Upper lobe of left lung (tissue), 6 donors: ENCODE measurements around the gene KMT2B. TPM values are rescaled to one million over a fixed set of nuclear protein-coding genes. Genes with fewer than 3 reads are reported as not detected.

Source experiments
- ATAC-seq, 2 donors: fragments of 200-7000 bp; cut with Tn5 transposase; one replicate each; pipeline ENCODE4 v1.9.1; 2022; ENCODE audit warnings: mild to moderate bottlenecking in 2 of 2, moderate library complexity in 2 of 2; ENCODE audit not compliant: low FRiP score in 2 of 2
- DNase-seq, 2 donors: peaks; one replicate each; pipeline ENCODE4 v3.0.0-alpha.2; 2019 to 2020
- H3K27ac ChIP-seq, 4 donors: fragments of 200-600 bp; sonication (generic); one replicate each; pipeline ENCODE4 v1.5.1; 2016 to 2019
- H3K27me3 ChIP-seq, 4 donors: fragments of 200-600 bp; sonication (generic); one replicate each; pipeline ENCODE4 v1.5.1; 2017 to 2019
- H3K36me3 ChIP-seq, 4 donors: fragments of 200-600 bp; sonication (generic); one replicate each; pipeline ENCODE4 v1.5.1; 2016 to 2019
- H3K4me1 ChIP-seq, 4 donors: fragments of 200-600 bp; sonication (generic); one replicate each; pipeline ENCODE4 v1.5.1; 2018 to 2019
- H3K4me3 ChIP-seq, 4 donors: fragments of 200-600 bp; sonication (generic); one replicate each; pipeline ENCODE4 v1.5.1; 2017 to 2019; ENCODE audit warnings: mild to moderate bottlenecking in 2 of 4, moderate library complexity in 1 of 4
- H3K9me3 ChIP-seq, 4 donors: fragments of 200-600 bp; sonication (generic); one replicate each; pipeline ENCODE4 v1.5.1; 2018 to 2019
- CTCF ChIP-seq, 6 experiments: fragments of 450-650 bp in 4 of 6; fragments of 200-600 bp in 2 of 6; sonication (generic) in 2 of 6; IDR thresholded peaks; one replicate each; pipeline ENCODE4 v1.5.1; 2016 to 2019; ENCODE audit warnings: antibody characterized with exemption in 6 of 6
- EP300 ChIP-seq, 4 donors: sonication (generic); formaldehyde crosslinking; IDR thresholded peaks; one replicate each; pipeline ENCODE4 v1.5.1; 2017; ENCODE audit warnings: antibody characterized with exemption in 4 of 4, control low read depth in 2 of 4
- POLR2A ChIP-seq, 4 donors: fragments of 450-650 bp; IDR thresholded peaks; one replicate each; pipeline ENCODE4 v1.5.1; 2016 to 2017; ENCODE audit warnings: antibody characterized with exemption in 4 of 4, mild to moderate bottlenecking in 2 of 4
- POLR2AphosphoS5 ChIP-seq, 2 donors: sonication (generic); formaldehyde crosslinking; IDR thresholded peaks; one replicate each; pipeline ENCODE4 v1.5.1; 2017; ENCODE audit warnings: antibody characterized with exemption in 2 of 2
- WGBS, 2 donors: methylation state at CpG; one replicate each; pipeline ENCODE4 v1.1.5; 2017 to 2018; 5-methylcytosine and 5-hydroxymethylcytosine counted together
- total RNA-seq, 6 donors: library from RNA; depleted of rRNA in 4 of 6; stranded (reverse); fragments of >200 nt in 4 of 6; gene quantifications; one replicate each; pipeline versions ENCODE4 v1.1.0 to v1.2.1, GENCODE V29; 2016 to 2021
- donor health status: DM: no; HTN: no; CAD: no; lungs with moderate emphysema.
- donor health status: DM: no; HTN: yes; CAD: no; lungs with severe emphysema.

Gene KMT2B
- total RNA-seq, 6 donors from 2014 or later = 23.3 to 70.2 (median 37.3) TPM

DNA sequence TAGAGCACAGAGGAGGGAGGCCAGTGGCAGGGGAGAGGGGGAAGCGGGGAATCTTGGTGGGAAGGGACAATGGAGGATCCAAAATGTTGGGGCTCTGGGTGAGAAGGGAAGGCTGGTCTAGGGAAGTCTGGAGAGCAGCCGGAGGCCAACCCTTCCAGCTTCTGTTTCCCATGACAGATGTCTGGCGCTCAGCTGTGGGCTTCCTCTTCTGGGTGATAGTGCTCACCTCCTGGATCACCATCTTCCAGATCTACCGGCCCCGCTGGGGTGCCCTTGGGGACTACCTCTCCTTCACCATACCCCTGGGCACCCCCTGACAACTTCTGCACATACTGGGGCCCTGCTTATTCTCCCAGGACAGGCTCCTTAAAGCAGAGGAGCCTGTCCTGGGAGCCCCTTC is 28.7 kb downstream of the KMT2B start:
- Histone ChIP-seq H3K9me3 (no peaks in the 10 kb centered on the region), H3K4me1 (peaks cover 35 to 61% (median 46%) of the 10 kb centered on the region in 4 donors), H3K27me3 (no peaks in the 10 kb centered on the region), H3K4me3 (peak overlapping the region in 3 of 4 donors; percentile 63 to 91 (median 87)), H3K27ac (peak overlapping the region in 2 of 4 donors; percentile 99 to 100), H3K36me3 (peaks cover 0 to 8% (median 0%) of the 10 kb centered on the region in 4 donors)
- TF ChIP-seq POLR2AphosphoS5 (IDR thresholded peaks at IDR 0.05) (no peak), CTCF (IDR thresholded peaks at IDR 0.05) (no peak), EP300 (IDR thresholded peaks at IDR 0.05) (no peak), POLR2A (IDR thresholded peaks at IDR 0.05) (no peak)
- WGBS, 2 donors = 71 to 82% methylated on average over 5 of the region's 5 CpGs
- no peak for ATAC-seq
- no peak for DNase-seq

- DNase-seq (peak; percentile 100), ATAC-seq (peak; percentile 92 to 96)
- TF ChIP-seq POLR2AphosphoS5 (IDR thresholded peaks at IDR 0.05) (peak; percentile 76 to 96), POLR2A (IDR thresholded peaks at IDR 0.05) (peak in 3 of 4 donors; percentile 55 to 92 (median 91)), CTCF (IDR thresholded peaks at IDR 0.05) (peak in 4 of 6 experiments; percentile 23 to 62 (median 50)), EP300 (IDR thresholded peaks at IDR 0.05) (no peak)
- Histone ChIP-seq H3K36me3 (peaks cover 5 to 25% (median 15%) of the 10 kb centered on the region in 4 donors), H3K4me1 (peaks cover 35 to 49% (median 41%) of the 10 kb centered on the region in 4 donors), H3K9me3 (no peaks in the 10 kb centered on the region), H3K27me3 (no peaks in the 10 kb centered on the region), H3K27ac (peak within 1 kb of the TSS; percentile 58 to 92 (median 80)), H3K4me3 (peak within 1 kb of the TSS; percentile 62 to 92 (median 85))
- 0 to 1% methylated on average over 21 to 45 of the region's 45 CpGs for WGBS, 2 donors
Observed at GRCh38 chr19:35748106-35749020, 30.6 kb downstream of the KMT2B start, which contains the start of gene LIN37. Gene LIN37, plus strand, starts transcription at chr19:35748576. Its CDS starts 149 bp downstream, at chr19:35748725.

GRCh38 chr19:35750167-35750566 is 32.4 kb downstream of the KMT2B start:
- no peak overlapping the region for H3K4me3 ChIP-seq
- H3K9me3 ChIP-seq = no peaks in the 10 kb centered on the region
- no peaks in the 10 kb centered on the region for H3K27me3 ChIP-seq
- H3K36me3 ChIP-seq = peaks cover 15 to 34% (median 29%) of the 10 kb centered on the region in 4 donors
- no peak for ATAC-seq
- no peak for DNase-seq
- H3K27ac ChIP-seq = no peak overlapping the region
- no peak for TF ChIP-seq POLR2AphosphoS5 (IDR thresholded peaks at IDR 0.05)
- TF ChIP-seq POLR2A (IDR thresholded peaks at IDR 0.05) = no peak
- no peak for TF ChIP-seq EP300 (IDR thresholded peaks at IDR 0.05)
- TF ChIP-seq CTCF (IDR thresholded peaks at IDR 0.05) = no peak
- H3K4me1 ChIP-seq = peaks cover 26 to 40% (median 32%) of the 10 kb centered on the region in 4 donors
- WGBS, 2 donors = 75 to 91% methylated on average over 5 of the region's 5 CpGs

- DNase-seq (peak in 1 of 2 donors; percentile 58), ATAC-seq (no peak)
- Histone ChIP-seq H3K4me3 (no peak overlapping the region), H3K9me3 (no peaks in the 10 kb centered on the region), H3K4me1 (peaks cover 34 to 47% (median 40%) of the 10 kb centered on the region in 4 donors), H3K27me3 (peaks cover 0 to 3% (median 1%) of the 10 kb centered on the region in 4 donors), H3K27ac (no peak overlapping the region), H3K36me3 (peaks cover 15 to 34% (median 29%) of the 10 kb centered on the region in 4 donors)
- TF ChIP-seq POLR2AphosphoS5 (IDR thresholded peaks at IDR 0.05) (no peak), CTCF (IDR thresholded peaks at IDR 0.05) (no peak), POLR2A (IDR thresholded peaks at IDR 0.05) (no peak), EP300 (IDR thresholded peaks at IDR 0.05) (no peak)
- 91 to 93% methylated on average over 7 to 14 of the region's 14 CpGs for whole genome bisulfite sequencing, 2 donors
Observed at GRCh38 chr19:35751839-35752745, 34.3 kb downstream of the KMT2B start.
